Activated B cell treated with CpG ODN at 0.5 μM for 24 hours (primary cell): Measurements from ENCODE around the gene RGMB. TPM values are rescaled to one million over a fixed set of nuclear protein-coding genes. Genes with fewer than 3 reads are reported as not detected.
"Not testable (repeated sequence)": the region's sequence is repeated elsewhere in the genome, so short reads cannot be mapped to it uniquely, and the experiment has no call there.

Experiments
- ATAC-seq: fragments of 200-7000 bp; cut with Tn5 transposase; one replicate; pipeline ENCODE4 v1.10.0; 2021; ENCODE audit warnings: low read depth, mild to moderate bottlenecking, moderate library complexity
- CTCF ChIA-PET: fragments of 350-600 bp; sonication (Branson Sonifier 250); formaldehyde crosslinking; loops from one replicate; lab custom pipeline; 2021; ENCODE audit warnings: antibody characterized with exemption; lab: Charles Lee
- POLR2A ChIA-PET: fragments of 350-600 bp; sonication (Branson Sonifier 250); formaldehyde crosslinking; loops from one replicate; lab custom pipeline; 2021; ENCODE audit warnings: antibody characterized with exemption; lab: Charles Lee
- DNase-seq: peaks from one replicate; pipeline ENCODE4 v3.0.0; 2022
- H3K27ac Mint-ChIP-seq: one replicate; pipeline ENCODE4 v1.8.0; 2020; ENCODE audit warnings: mixed read lengths
- H3K27me3 Mint-ChIP-seq: one replicate; pipeline ENCODE4 v1.8.0; 2021; ENCODE audit warnings: mixed read lengths
- H3K36me3 Mint-ChIP-seq: one replicate; pipeline ENCODE4 v1.8.0; 2021; ENCODE audit warnings: low read depth, mixed read lengths
- H3K4me1 Mint-ChIP-seq: one replicate; pipeline ENCODE4 v1.8.0; 2021; ENCODE audit warnings: mixed read lengths
- H3K4me3 Mint-ChIP-seq: one replicate; pipeline ENCODE4 v1.8.0; 2020; ENCODE audit warnings: mild to moderate bottlenecking, mixed read lengths
- H3K9me3 Mint-ChIP-seq: one replicate; pipeline ENCODE4 v1.8.0; 2020; ENCODE audit warnings: mixed read lengths
- CTCF ChIP-seq: fragments of 200-600 bp; IDR thresholded peaks from one replicate; pipeline ENCODE4 v1.8.0; 2022; ENCODE audit warnings: antibody characterized with exemption, mild to moderate bottlenecking
- intact Hi-C: fragments of 100-400 bp; cut with micrococcal nuclease; formaldehyde crosslinking; loops from one replicate; pipeline ENCODE4 v1.15.1; 2024
- total RNA-seq: library from RNA; stranded (reverse); gene quantifications from 2 replicates; pipeline ENCODE4 v1.2.3, GENCODE V29; 2022

Gene RGMB
- total RNA-seq, 1 donor from 2014 or later: 13.8 TPM

GRCh38 chr5:98735806-98736507, 37.5 kb upstream of the RGMB start:
- Mint-ChIP-seq H3K4me1 (no peaks in the 10 kb centered on the region), H3K27ac (no peak overlapping the region), H3K27me3 (peaks cover 27% of the 10 kb centered on the region), H3K9me3 (no peaks in the 10 kb centered on the region), H3K4me3 (no peak overlapping the region), H3K36me3 (no peaks in the 10 kb centered on the region)
- intact Hi-C loops: no loop called here
- ATAC-seq: no peak
- no peak for TF ChIP-seq CTCF
- CTCF ChIA-PET: no interaction called here
- DNase-seq: no peak
- POLR2A ChIA-PET: no interaction called here

GRCh38 chr5:98736753-98737152, 36.7 kb upstream of the RGMB start:
- Mint-ChIP-seq H3K27ac (no peak overlapping the region), H3K27me3 (peaks cover 27% of the 10 kb centered on the region), H3K4me1 (no peaks in the 10 kb centered on the region), H3K9me3 (no peaks in the 10 kb centered on the region), H3K36me3 (no peaks in the 10 kb centered on the region), H3K4me3 (no peak overlapping the region)
- ATAC-seq (no peak), DNase-seq (no peak)
- TF ChIP-seq CTCF: no peak
- ChIA-PET CTCF (no interaction called here), POLR2A (no interaction called here)
- intact Hi-C loops: no loop called here

- peaks cover 28% of the 10 kb centered on the region for H3K27me3 Mint-ChIP-seq
- H3K36me3 Mint-ChIP-seq, DNase-seq, ATAC-seq, H3K4me3 Mint-ChIP-seq, POLR2A ChIA-PET, intact Hi-C loops, CTCF ChIA-PET, H3K4me1 Mint-ChIP-seq, H3K27ac Mint-ChIP-seq, H3K9me3 Mint-ChIP-seq: not testable (repeated sequence)
Measured at GRCh38 chr5:98737441-98737840, 36.0 kb upstream of the RGMB start.

DNA sequence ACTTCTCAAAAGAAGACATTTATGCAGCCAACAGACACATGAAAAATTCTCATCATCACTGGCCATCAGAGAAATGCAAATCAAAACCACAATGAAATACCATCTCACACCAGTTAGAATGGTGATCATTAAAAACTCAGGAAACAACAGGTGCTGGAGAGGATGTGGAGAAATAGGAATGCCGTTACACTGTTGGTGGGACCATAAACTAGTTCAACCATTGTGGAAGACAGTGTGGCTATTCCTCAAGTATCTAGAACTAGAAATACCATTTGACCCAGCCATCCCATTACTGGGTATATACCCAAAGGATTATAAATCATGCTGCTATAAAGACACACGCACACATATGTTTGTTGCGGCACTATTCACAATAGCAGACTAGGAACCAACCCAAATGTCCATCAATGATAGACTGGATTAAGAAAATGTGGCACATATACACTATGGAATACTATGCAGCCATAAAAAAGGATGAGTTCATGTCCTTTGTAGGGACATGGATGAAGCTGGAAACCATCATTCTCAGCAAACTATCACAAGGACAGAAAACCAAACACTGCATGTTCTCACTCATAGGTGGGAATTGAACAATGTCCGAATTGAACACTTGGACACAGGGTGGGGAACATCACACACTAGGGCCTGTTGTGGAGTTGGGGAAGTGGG, 34.8 kb upstream of the RGMB start:
- peaks cover 19% of the 10 kb centered on the region for H3K27me3 Mint-ChIP-seq
- H3K27ac Mint-ChIP-seq, H3K36me3 Mint-ChIP-seq, ATAC-seq, H3K4me3 Mint-ChIP-seq, intact Hi-C loops, DNase-seq, H3K9me3 Mint-ChIP-seq, H3K4me1 Mint-ChIP-seq, POLR2A ChIA-PET, CTCF ChIA-PET: not testable (repeated sequence)

GRCh38 chr5:98741926-98742325, 31.5 kb upstream of the RGMB start:
- H3K27ac Mint-ChIP-seq: no peak overlapping the region
- ATAC-seq: no peak
- POLR2A ChIA-PET: no interaction called here
- peaks cover 20% of the 10 kb centered on the region for H3K27me3 Mint-ChIP-seq
- peaks cover 3% of the 10 kb centered on the region for H3K9me3 Mint-ChIP-seq
- CTCF ChIA-PET: no interaction called here
- H3K4me3 Mint-ChIP-seq: no peak overlapping the region
- intact Hi-C loops: no loop called here
- no peaks in the 10 kb centered on the region for H3K36me3 Mint-ChIP-seq
- TF ChIP-seq CTCF: no peak
- DNase-seq: no peak
- H3K4me1 Mint-ChIP-seq: no peaks in the 10 kb centered on the region

- Mint-ChIP-seq H3K27me3 (peaks cover 20% of the 10 kb centered on the region), H3K9me3 (peaks cover 3% of the 10 kb centered on the region), H3K36me3 (no peaks in the 10 kb centered on the region), H3K4me1 (no peaks in the 10 kb centered on the region), H3K4me3 (no peak overlapping the region), H3K27ac (no peak overlapping the region)
- ChIA-PET CTCF (no interaction called here), POLR2A (no interaction called here)
- TF ChIP-seq CTCF: no peak
- no peak for ATAC-seq
- intact Hi-C loops: no loop called here
- DNase-seq: no peak
Measured at GRCh38 chr5:98742396-98743073, 30.9 kb upstream of the RGMB start.

DNA sequence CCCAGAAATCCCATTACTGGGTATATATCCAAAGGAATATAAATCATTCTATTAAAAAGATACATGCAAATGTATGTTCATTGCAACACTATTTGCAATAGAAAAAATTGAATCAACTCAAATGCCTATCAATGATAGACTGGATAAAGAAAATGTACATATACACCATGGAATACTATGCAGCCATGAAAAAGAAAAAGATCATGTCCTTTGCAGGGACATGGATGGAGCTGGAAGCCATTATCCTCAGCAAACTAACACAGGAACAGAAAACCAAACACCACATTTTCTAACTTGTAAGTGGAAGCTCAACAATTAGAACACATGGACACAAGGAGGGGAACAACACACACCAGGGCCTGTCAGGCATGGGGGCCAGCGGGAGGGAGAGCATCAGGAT, 25.2 kb upstream of the RGMB start:
- CTCF ChIA-PET, H3K4me1 Mint-ChIP-seq, H3K27ac Mint-ChIP-seq, ATAC-seq, H3K9me3 Mint-ChIP-seq, intact Hi-C loops, H3K36me3 Mint-ChIP-seq, POLR2A ChIA-PET, H3K4me3 Mint-ChIP-seq, DNase-seq: not testable (repeated sequence)
- H3K27me3 Mint-ChIP-seq: peaks cover 21% of the 10 kb centered on the region
